ENCODE results near the gene KRT31.
"Not testable (repeated sequence)": the region's sequence is repeated elsewhere in the genome, so short reads cannot be mapped to it uniquely, and the experiment has no call there.

KRT31 gene

GRCh38 chr17:41407226-41407625 is 9.8 kb upstream of the KRT31 start:
- H3K4me1 ChIP-seq (ENCODE audit: control insufficient read depth in 2 of 2, insufficient read depth in 2 of 2, low read length in 2 of 2), result no peaks in the 10 kb centered on the region
- no peak overlapping the region for H3K4me3 ChIP-seq (ENCODE audit: low read length in 2 of 2)
- no peaks in the 10 kb centered on the region for H3K36me3 ChIP-seq (ENCODE audit: control insufficient read depth in 2 of 2, insufficient read depth in 2 of 2, low read length in 2 of 2)
- H3K9me3 ChIP-seq (ENCODE audit: control insufficient read depth in 2 of 2, low read length in 2 of 2), result no peaks in the 10 kb centered on the region
- H3K9ac ChIP-seq (ENCODE audit: low read depth in 1 of 2, low read length in 2 of 2), result no peak overlapping the region
- no peak overlapping the region for H3K27ac ChIP-seq (ENCODE audit: low read depth in 2 of 2, low read length in 2 of 2)
- peaks cover 0 to 4% of the 10 kb centered on the region in 2 donors for H3K27me3 ChIP-seq (ENCODE audit: control insufficient read depth in 2 of 2, insufficient read depth in 2 of 2, low read length in 2 of 2)

GRCh38 chr17:41406205-41406604 is 8.8 kb upstream of the KRT31 start:
- Histone ChIP-seq H3K4me1 (ENCODE audit: control insufficient read depth in 2 of 2, insufficient read depth in 2 of 2, low read length in 2 of 2) (no peaks in the 10 kb centered on the region), H3K27ac (ENCODE audit: low read depth in 2 of 2, low read length in 2 of 2) (no peak overlapping the region), H3K4me3 (ENCODE audit: low read length in 2 of 2) (no peak overlapping the region), H3K9ac (ENCODE audit: low read depth in 1 of 2, low read length in 2 of 2) (no peak overlapping the region), H3K27me3 (ENCODE audit: control insufficient read depth in 2 of 2, insufficient read depth in 2 of 2, low read length in 2 of 2) (peaks cover 0 to 4% of the 10 kb centered on the region in 2 donors), H3K36me3 (ENCODE audit: control insufficient read depth in 2 of 2, insufficient read depth in 2 of 2, low read length in 2 of 2) (no peaks in the 10 kb centered on the region), H3K9me3 (ENCODE audit: control insufficient read depth in 2 of 2, low read length in 2 of 2) (no peaks in the 10 kb centered on the region)

- Histone ChIP-seq H3K36me3 (ENCODE audit: control insufficient read depth in 2 of 2, insufficient read depth in 2 of 2, low read length in 2 of 2) (no peaks in the 10 kb centered on the region), H3K4me1 (ENCODE audit: control insufficient read depth in 2 of 2, insufficient read depth in 2 of 2, low read length in 2 of 2) (no peaks in the 10 kb centered on the region), H3K27me3 (ENCODE audit: control insufficient read depth in 2 of 2, insufficient read depth in 2 of 2, low read length in 2 of 2) (peaks cover 0 to 4% of the 10 kb centered on the region in 2 donors), H3K27ac (ENCODE audit: low read depth in 2 of 2, low read length in 2 of 2) (no peak overlapping the region), H3K4me3 (ENCODE audit: low read length in 2 of 2) (no peak overlapping the region), H3K9me3 (ENCODE audit: control insufficient read depth in 2 of 2, low read length in 2 of 2) (no peaks in the 10 kb centered on the region), H3K9ac (ENCODE audit: low read depth in 1 of 2, low read length in 2 of 2) (no peak overlapping the region)
Observed at GRCh38 chr17:41404024-41404671, 6.7 kb upstream of the KRT31 start.

GRCh38 chr17:41403404-41404023 is 6.1 kb upstream of the KRT31 start:
- H3K36me3 ChIP-seq (ENCODE audit: control insufficient read depth in 2 of 2, insufficient read depth in 2 of 2, low read length in 2 of 2), result no peaks in the 10 kb centered on the region
- no peaks in the 10 kb centered on the region for H3K27me3 ChIP-seq (ENCODE audit: control insufficient read depth in 2 of 2, insufficient read depth in 2 of 2, low read length in 2 of 2)
- H3K9ac ChIP-seq (ENCODE audit: low read depth in 1 of 2, low read length in 2 of 2), result no peak overlapping the region
- H3K27ac ChIP-seq (ENCODE audit: low read depth in 2 of 2, low read length in 2 of 2), result no peak overlapping the region
- H3K4me3 ChIP-seq (ENCODE audit: low read length in 2 of 2), result no peak overlapping the region
- H3K9me3 ChIP-seq (ENCODE audit: control insufficient read depth in 2 of 2, low read length in 2 of 2), result no peaks in the 10 kb centered on the region
- no peaks in the 10 kb centered on the region for H3K4me1 ChIP-seq (ENCODE audit: control insufficient read depth in 2 of 2, insufficient read depth in 2 of 2, low read length in 2 of 2)

- H3K36me3 ChIP-seq (ENCODE audit: control insufficient read depth in 2 of 2, insufficient read depth in 2 of 2, low read length in 2 of 2), result no peaks in the 10 kb centered on the region
- no peak overlapping the region for H3K27ac ChIP-seq (ENCODE audit: low read depth in 2 of 2, low read length in 2 of 2)
Observed at GRCh38 chr17:41402161-41402560, 4.8 kb upstream of the KRT31 start.

GRCh38 chr17:41396340-41396739 is 1.1 kb downstream of the KRT31 start:
- Histone ChIP-seq H3K9me3 (ENCODE audit: control insufficient read depth in 2 of 2, low read length in 2 of 2) (no peaks in the 10 kb centered on the region), H3K9ac (ENCODE audit: low read depth in 1 of 2, low read length in 2 of 2) (no peak overlapping the region), H3K27ac (ENCODE audit: low read depth in 2 of 2, low read length in 2 of 2) (no peak overlapping the region), H3K36me3 (ENCODE audit: control insufficient read depth in 2 of 2, insufficient read depth in 2 of 2, low read length in 2 of 2) (no peaks in the 10 kb centered on the region), H3K4me3 (ENCODE audit: low read length in 2 of 2) (no peak overlapping the region), H3K27me3 (ENCODE audit: control insufficient read depth in 2 of 2, insufficient read depth in 2 of 2, low read length in 2 of 2) (peaks cover 0 to 3% of the 10 kb centered on the region in 2 donors), H3K4me1 (ENCODE audit: control insufficient read depth in 2 of 2, insufficient read depth in 2 of 2, low read length in 2 of 2) (no peaks in the 10 kb centered on the region)

More at GRCh38 chr17:41402161-41402560, 4.8 kb upstream of the KRT31 start:
- no peak overlapping the region for H3K9ac ChIP-seq (ENCODE audit: low read depth in 1 of 2, low read length in 2 of 2)
- no peak overlapping the region for H3K4me3 ChIP-seq (ENCODE audit: low read length in 2 of 2)
- H3K9me3 ChIP-seq (ENCODE audit: control insufficient read depth in 2 of 2, low read length in 2 of 2), result no peaks in the 10 kb centered on the region
- no peaks in the 10 kb centered on the region for H3K4me1 ChIP-seq (ENCODE audit: control insufficient read depth in 2 of 2, insufficient read depth in 2 of 2, low read length in 2 of 2)
- no peaks in the 10 kb centered on the region for H3K27me3 ChIP-seq (ENCODE audit: control insufficient read depth in 2 of 2, insufficient read depth in 2 of 2, low read length in 2 of 2)

GRCh38 chr17:41395611-41396010 is 1.8 kb downstream of the KRT31 start:
- H3K27ac ChIP-seq (ENCODE audit: low read depth in 2 of 2, low read length in 2 of 2), result no peak overlapping the region
- H3K4me3 ChIP-seq (ENCODE audit: low read length in 2 of 2), result no peak overlapping the region
- no peak overlapping the region for H3K9ac ChIP-seq (ENCODE audit: low read depth in 1 of 2, low read length in 2 of 2)
- H3K36me3 ChIP-seq (ENCODE audit: control insufficient read depth in 2 of 2, insufficient read depth in 2 of 2, low read length in 2 of 2), result no peaks in the 10 kb centered on the region
- peaks cover 0 to 3% of the 10 kb centered on the region in 2 donors for H3K27me3 ChIP-seq (ENCODE audit: control insufficient read depth in 2 of 2, insufficient read depth in 2 of 2, low read length in 2 of 2)
- no peaks in the 10 kb centered on the region for H3K4me1 ChIP-seq (ENCODE audit: control insufficient read depth in 2 of 2, insufficient read depth in 2 of 2, low read length in 2 of 2)
- H3K9me3 ChIP-seq (ENCODE audit: control insufficient read depth in 2 of 2, low read length in 2 of 2), result no peaks in the 10 kb centered on the region

GRCh38 chr17:41395044-41395443 is 2.4 kb downstream of the KRT31 start:
- not testable (repeated sequence) for H3K9ac ChIP-seq (ENCODE audit: low read depth in 1 of 2, low read length in 2 of 2); H3K36me3 ChIP-seq (ENCODE audit: control insufficient read depth in 2 of 2, insufficient read depth in 2 of 2, low read length in 2 of 2); H3K4me3 ChIP-seq (ENCODE audit: low read length in 2 of 2); H3K9me3 ChIP-seq (ENCODE audit: control insufficient read depth in 2 of 2, low read length in 2 of 2); H3K27me3 ChIP-seq (ENCODE audit: control insufficient read depth in 2 of 2, insufficient read depth in 2 of 2, low read length in 2 of 2); H3K4me1 ChIP-seq (ENCODE audit: control insufficient read depth in 2 of 2, insufficient read depth in 2 of 2, low read length in 2 of 2); H3K27ac ChIP-seq (ENCODE audit: low read depth in 2 of 2, low read length in 2 of 2)

GRCh38 chr17:41394254-41394996 is 3.0 kb downstream of the KRT31 start:
- no peak overlapping the region for H3K9ac ChIP-seq (ENCODE audit: low read depth in 1 of 2, low read length in 2 of 2)
- H3K9me3 ChIP-seq (ENCODE audit: control insufficient read depth in 2 of 2, low read length in 2 of 2), result no peaks in the 10 kb centered on the region
- H3K4me1 ChIP-seq (ENCODE audit: control insufficient read depth in 2 of 2, insufficient read depth in 2 of 2, low read length in 2 of 2), result no peaks in the 10 kb centered on the region
- H3K27me3 ChIP-seq (ENCODE audit: control insufficient read depth in 2 of 2, insufficient read depth in 2 of 2, low read length in 2 of 2), result peaks cover 0 to 3% of the 10 kb centered on the region in 2 donors
- H3K4me3 ChIP-seq (ENCODE audit: low read length in 2 of 2), result no peak overlapping the region
- H3K36me3 ChIP-seq (ENCODE audit: control insufficient read depth in 2 of 2, insufficient read depth in 2 of 2, low read length in 2 of 2), result no peaks in the 10 kb centered on the region
- H3K27ac ChIP-seq (ENCODE audit: low read depth in 2 of 2, low read length in 2 of 2), result no peak overlapping the region

GRCh38 chr17:41393826-41394225 is 3.6 kb downstream of the KRT31 start:
- no peaks in the 10 kb centered on the region for H3K36me3 ChIP-seq (ENCODE audit: control insufficient read depth in 2 of 2, insufficient read depth in 2 of 2, low read length in 2 of 2)
- no peaks in the 10 kb centered on the region for H3K9me3 ChIP-seq (ENCODE audit: control insufficient read depth in 2 of 2, low read length in 2 of 2)
- no peak overlapping the region for H3K27ac ChIP-seq (ENCODE audit: low read depth in 2 of 2, low read length in 2 of 2)

More at GRCh38 chr17:41393826-41394225, 3.6 kb downstream of the KRT31 start:
- Histone ChIP-seq H3K4me1 (ENCODE audit: control insufficient read depth in 2 of 2, insufficient read depth in 2 of 2, low read length in 2 of 2) (no peaks in the 10 kb centered on the region), H3K27me3 (ENCODE audit: control insufficient read depth in 2 of 2, insufficient read depth in 2 of 2, low read length in 2 of 2) (peaks cover 0 to 3% of the 10 kb centered on the region in 2 donors), H3K4me3 (ENCODE audit: low read length in 2 of 2) (no peak overlapping the region), H3K9ac (ENCODE audit: low read depth in 1 of 2, low read length in 2 of 2) (no peak overlapping the region)

Measured in mucosa of rectum (tissue), 2 donors.